WI38 (cell line): ENCODE measurements around the gene EPHB1.

Source experiments
- H3K4me3 ChIP-seq: 2 replicates; pipeline ENCODE4 v1.5.1; 2011; ENCODE audit warnings: low read depth, mild to moderate bottlenecking, control low read depth, low read length
- TF ChIP-seq, protein P1 (sequence below): IDR thresholded peaks from 2 replicates; pipeline ENCODE4 v1.5.1; 2012; ENCODE audit warnings: low read depth, mild to moderate bottlenecking, control low read depth, low read length

The EPHB1 gene

DNA sequence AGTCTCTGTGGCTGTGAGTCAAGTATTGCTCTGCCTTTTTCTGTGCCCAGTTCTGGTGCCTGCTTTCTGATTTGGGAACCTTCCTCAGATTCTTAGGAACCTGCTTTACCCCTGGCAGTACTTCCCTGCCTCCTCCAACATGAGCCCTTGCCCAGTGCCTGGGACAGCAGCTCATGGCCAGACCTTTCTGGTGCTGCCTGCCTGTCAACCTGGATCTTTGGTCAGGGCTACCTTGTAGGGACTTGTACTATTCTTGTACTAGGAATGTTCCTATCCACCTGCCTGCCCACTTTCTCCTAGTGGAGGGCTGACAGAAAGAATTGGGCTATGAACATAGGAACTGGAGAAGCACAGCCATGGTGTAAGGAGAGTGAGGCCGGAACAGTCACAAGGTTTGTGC is 28.8 kb upstream of the EPHB1 start:
- TF ChIP-seq, protein P1, sequence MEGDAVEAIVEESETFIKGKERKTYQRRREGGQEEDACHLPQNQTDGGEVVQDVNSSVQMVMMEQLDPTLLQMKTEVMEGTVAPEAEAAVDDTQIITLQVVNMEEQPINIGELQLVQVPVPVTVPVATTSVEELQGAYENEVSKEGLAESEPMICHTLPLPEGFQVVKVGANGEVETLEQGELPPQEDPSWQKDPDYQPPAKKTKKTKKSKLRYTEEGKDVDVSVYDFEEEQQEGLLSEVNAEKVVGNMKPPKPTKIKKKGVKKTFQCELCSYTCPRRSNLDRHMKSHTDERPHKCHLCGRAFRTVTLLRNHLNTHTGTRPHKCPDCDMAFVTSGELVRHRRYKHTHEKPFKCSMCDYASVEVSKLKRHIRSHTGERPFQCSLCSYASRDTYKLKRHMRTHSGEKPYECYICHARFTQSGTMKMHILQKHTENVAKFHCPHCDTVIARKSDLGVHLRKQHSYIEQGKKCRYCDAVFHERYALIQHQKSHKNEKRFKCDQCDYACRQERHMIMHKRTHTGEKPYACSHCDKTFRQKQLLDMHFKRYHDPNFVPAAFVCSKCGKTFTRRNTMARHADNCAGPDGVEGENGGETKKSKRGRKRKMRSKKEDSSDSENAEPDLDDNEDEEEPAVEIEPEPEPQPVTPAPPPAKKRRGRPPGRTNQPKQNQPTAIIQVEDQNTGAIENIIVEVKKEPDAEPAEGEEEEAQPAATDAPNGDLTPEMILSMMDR: no peak
- H3K4me3 ChIP-seq: no peak overlapping the region

DNA sequence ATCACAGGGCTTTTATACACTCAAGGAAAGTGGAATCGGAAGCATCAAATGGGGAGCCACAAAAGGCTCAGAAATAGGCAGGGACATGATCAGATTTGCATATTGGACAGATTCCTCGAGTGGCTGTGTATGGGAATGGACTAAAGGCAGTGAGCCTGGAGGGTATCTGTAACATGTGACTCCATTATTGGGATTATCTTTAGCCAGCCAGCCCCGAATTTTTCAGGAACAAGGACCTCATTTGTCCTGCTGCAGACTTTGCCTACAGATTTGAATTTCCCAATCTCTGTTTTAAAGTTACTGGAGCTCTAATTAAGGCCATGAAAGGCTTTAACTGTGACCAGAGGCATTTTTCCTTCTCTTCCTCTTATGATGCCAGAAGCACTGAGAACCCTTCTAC is 26.9 kb upstream of the EPHB1 start:
- no peak overlapping the region for H3K4me3 ChIP-seq
- TF ChIP-seq, protein P1: no peak

DNA sequence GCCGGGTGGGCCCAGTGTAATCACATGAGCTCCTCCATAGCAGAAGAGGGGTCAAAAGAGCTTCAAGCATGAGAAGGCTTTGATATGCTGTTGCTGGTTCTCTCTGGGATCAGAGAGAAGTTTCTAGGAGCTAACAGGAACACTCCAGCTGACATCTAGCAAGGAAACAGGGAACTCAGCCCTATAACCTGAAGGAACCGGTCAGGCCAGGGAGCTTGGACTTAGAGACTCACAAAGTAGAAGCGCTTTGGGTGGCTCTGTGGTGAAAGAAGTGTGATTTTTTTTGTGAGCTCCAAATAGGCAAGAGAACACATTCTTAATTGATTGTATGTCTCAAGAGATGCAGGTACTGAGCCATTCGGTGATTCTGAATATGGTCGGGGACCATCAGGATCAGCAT is 26.2 kb upstream of the EPHB1 start:
- H3K4me3 ChIP-seq: no peak overlapping the region
- TF ChIP-seq, protein P1: no peak

DNA sequence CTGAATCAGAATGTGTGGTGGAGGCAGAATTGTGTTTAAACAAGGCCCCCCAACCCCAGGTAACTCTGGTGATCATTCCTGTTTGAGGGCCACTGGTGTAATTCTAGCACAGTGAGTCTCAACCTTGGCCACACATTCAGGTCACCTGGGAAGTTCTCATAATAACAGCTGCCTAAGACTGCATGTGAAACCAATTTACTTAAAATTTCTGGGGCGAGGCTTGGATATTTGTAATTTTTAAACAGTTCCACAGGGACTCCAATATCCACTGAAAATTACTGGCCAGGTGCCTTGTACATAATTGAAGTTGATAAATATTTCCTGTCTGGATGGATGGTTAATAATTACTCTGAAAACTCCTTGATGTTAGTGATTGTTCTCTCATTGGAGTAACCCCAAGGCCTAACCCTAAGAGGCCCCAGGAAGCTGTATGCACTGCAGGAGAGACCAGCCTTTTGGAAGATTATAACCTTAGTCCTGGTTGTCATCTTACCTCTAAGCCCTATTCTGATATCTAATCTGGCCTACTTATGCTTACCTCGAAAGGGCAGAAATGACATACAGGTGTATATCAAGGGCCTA is 25.7 kb upstream of the EPHB1 start:
- TF ChIP-seq, protein P1: no peak
- no peak overlapping the region for H3K4me3 ChIP-seq

DNA sequence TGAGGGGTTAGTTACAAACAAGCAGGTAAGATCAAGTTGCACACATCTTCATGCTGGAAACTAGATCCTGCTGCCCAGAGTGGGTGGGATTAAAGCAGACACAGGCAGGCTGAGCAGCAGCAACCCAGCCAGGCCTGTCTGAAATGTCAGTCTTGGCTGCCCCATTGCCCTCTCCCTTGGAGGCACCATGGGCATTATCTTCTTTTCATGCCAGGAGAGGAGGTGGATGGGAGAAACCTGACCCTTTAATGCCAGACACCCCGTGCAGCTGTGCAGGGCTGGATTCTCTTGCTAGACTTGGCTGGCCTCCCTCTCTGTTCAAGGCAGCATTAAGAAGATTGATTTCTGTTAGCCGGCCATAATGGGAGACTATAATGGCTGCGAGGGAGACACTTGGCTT is 23.0 kb upstream of the EPHB1 start:
- TF ChIP-seq, protein P1: no peak
- H3K4me3 ChIP-seq: no peak overlapping the region

DNA sequence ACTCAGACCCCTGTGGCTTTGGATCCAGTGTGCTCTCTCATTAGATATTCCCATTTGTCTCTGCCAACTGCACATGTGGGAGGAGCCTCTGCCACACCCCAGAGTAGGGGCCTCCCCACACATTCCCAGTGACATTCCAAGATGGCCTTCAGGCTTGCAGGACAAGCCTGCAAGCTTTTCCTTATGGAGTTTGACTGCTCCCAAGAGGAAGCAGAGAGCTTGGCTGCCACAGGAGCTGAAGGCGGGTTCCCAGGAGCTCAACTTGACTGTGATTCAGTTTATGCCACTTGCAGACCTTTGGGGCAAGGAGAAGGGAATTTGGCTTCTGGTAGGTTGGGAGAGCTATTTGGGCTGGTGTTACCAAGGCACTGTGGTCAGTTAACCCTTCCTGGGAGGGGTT is 22.5 kb upstream of the EPHB1 start:
- TF ChIP-seq, protein P1: no peak

DNA sequence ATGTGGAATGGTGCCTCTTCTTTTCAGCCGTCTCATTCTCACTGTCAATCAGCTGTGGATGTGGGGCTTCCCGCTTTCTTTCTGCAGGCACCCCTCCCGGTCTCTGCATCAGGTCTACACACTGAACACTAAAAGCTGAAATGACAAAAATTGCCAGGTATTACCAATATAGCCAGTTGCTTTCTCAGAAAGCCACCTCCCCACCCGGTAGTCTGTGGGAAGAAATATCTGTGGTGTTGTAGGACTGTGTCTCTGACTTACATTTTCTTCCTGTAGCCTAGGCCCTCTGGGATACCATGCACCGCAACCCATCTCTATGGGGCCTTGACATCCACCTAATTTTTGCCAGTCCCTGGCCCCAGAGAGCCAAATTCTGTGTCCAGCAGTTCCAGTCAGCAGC is 19.2 kb upstream of the EPHB1 start:
- no peak overlapping the region for H3K4me3 ChIP-seq
- TF ChIP-seq, protein P1: no peak

More for the DNA sequence above, 22.5 kb upstream of the EPHB1 start:
- no peak overlapping the region for H3K4me3 ChIP-seq
